Trophoblast cell (in vitro differentiated cells and primary cell): ENCODE data around the gene NPHP4.

Source experiments
- DNase-seq, 2 donors: peaks; one replicate each; pipeline ENCODE4 v3.0.0-alpha.2; 2016
- H2AFZ ChIP-seq: 2 replicates; pipeline ENCODE4 v1.6.1; 2013; ENCODE audit warnings: low read length, moderate library complexity, mild to moderate bottlenecking; ENCODE audit not compliant: insufficient read depth, poor library complexity
- H2AK5ac ChIP-seq: 2 replicates; pipeline ENCODE4 v1.6.1; 2013; ENCODE audit warnings: mild to moderate bottlenecking, low read length
- H2BK120ac ChIP-seq: 2 replicates; pipeline ENCODE4 v1.6.1; 2013; ENCODE audit warnings: low read length, mild to moderate bottlenecking, moderate library complexity; ENCODE audit not compliant: insufficient read depth, poor library complexity
- H2BK12ac ChIP-seq: 2 replicates; pipeline ENCODE4 v1.6.1; 2013; ENCODE audit warnings: mild to moderate bottlenecking, low read length, moderate library complexity
- H2BK5ac ChIP-seq: 2 replicates; pipeline ENCODE4 v1.6.1; 2013; ENCODE audit warnings: low read length, low read depth, moderate library complexity, mild to moderate bottlenecking; ENCODE audit not compliant: poor library complexity
- H3K14ac ChIP-seq: 2 replicates; pipeline ENCODE4 v1.6.1; 2013; ENCODE audit warnings: mild to moderate bottlenecking, low read length
- H3K18ac ChIP-seq: 2 replicates; pipeline ENCODE4 v1.6.1; 2013; ENCODE audit warnings: mild to moderate bottlenecking, low read length
- H3K23ac ChIP-seq: 2 replicates; pipeline ENCODE4 v1.6.1; 2013; ENCODE audit warnings: low read length
- H3K27ac ChIP-seq: 2 replicates; pipeline ENCODE4 v1.5.1; 2013; ENCODE audit warnings: low read depth, mild to moderate bottlenecking, inconsistent platforms, low read length, moderate library complexity
- H3K27me3 ChIP-seq: 2 replicates; pipeline ENCODE4 v1.6.1; 2013; ENCODE audit warnings: inconsistent platforms, mild to moderate bottlenecking, low read length, moderate library complexity; ENCODE audit not compliant: insufficient read depth
- H3K36me3 ChIP-seq, 2 experiments: 1 replicate in 1 of 2; 2 replicates in 1 of 2; pipeline ENCODE4 v1.6.1; 2013; ENCODE audit warnings: low read length in 2 of 2, mild to moderate bottlenecking in 2 of 2, moderate library complexity in 1 of 2; ENCODE audit not compliant: insufficient read depth in 2 of 2, control insufficient read depth in 1 of 2
- H3K4ac ChIP-seq: 2 replicates; pipeline ENCODE4 v1.6.1; 2013; ENCODE audit warnings: low read depth, mild to moderate bottlenecking, low read length, moderate library complexity
- H3K4me1 ChIP-seq, 2 experiments: 1 replicate in 1 of 2; 2 replicates in 1 of 2; pipeline ENCODE4 v1.6.1; 2013; ENCODE audit warnings: low read length in 2 of 2, mild to moderate bottlenecking in 2 of 2, moderate library complexity in 1 of 2; ENCODE audit not compliant: insufficient read depth in 2 of 2, control insufficient read depth in 1 of 2
- H3K4me2 ChIP-seq: 2 replicates; pipeline ENCODE4 v1.6.1; 2013; ENCODE audit warnings: inconsistent platforms, mild to moderate bottlenecking, low read length, moderate library complexity
- H3K4me3 ChIP-seq: 2 replicates; pipeline ENCODE4 v1.5.1; 2013; ENCODE audit warnings: mild to moderate bottlenecking, low read depth, low read length, inconsistent platforms
- H3K79me1 ChIP-seq: one replicate; pipeline ENCODE4 v1.6.1; 2013; ENCODE audit warnings: low read length
- H3K79me2 ChIP-seq: 2 replicates; pipeline ENCODE4 v1.6.1; 2013; ENCODE audit warnings: low read length, mild to moderate bottlenecking; ENCODE audit not compliant: control insufficient read depth, insufficient read depth, poor library complexity
- H3K9ac ChIP-seq: 2 replicates; pipeline ENCODE4 v1.6.1; 2013; ENCODE audit warnings: mild to moderate bottlenecking, low read length
- H3K9me3 ChIP-seq: 2 replicates; pipeline ENCODE4 v1.6.1; 2013; ENCODE audit warnings: low read depth, mild to moderate bottlenecking, control low read depth, inconsistent platforms, low read length; ENCODE audit not compliant: insufficient read depth
- H4K12ac ChIP-seq: 2 replicates; pipeline ENCODE4 v1.6.1; 2013; ENCODE audit warnings: low read depth, mild to moderate bottlenecking, low read length, moderate library complexity
- H4K8ac ChIP-seq: 2 replicates; pipeline ENCODE4 v1.6.1; 2013; ENCODE audit warnings: low read depth, mild to moderate bottlenecking, low read length, moderate library complexity
- H4K91ac ChIP-seq: one replicate; pipeline ENCODE4 v1.6.1; 2013; ENCODE audit warnings: low read depth, mild to moderate bottlenecking, low read length, moderate library complexity
- WGBS: extraction: QIAGEN DNeasy Blood & Tissue Kit; methylation state at CpG from one replicate; pipeline ENCODE4 v1.1.7; 2013; ENCODE audit warnings: missing lambda C conversion rate; ENCODE audit not compliant: insufficient read length, insufficient coverage; ENCODE audit errors: extremely low coverage; 5-methylcytosine and 5-hydroxymethylcytosine counted together

NPHP4 gene

DNA sequence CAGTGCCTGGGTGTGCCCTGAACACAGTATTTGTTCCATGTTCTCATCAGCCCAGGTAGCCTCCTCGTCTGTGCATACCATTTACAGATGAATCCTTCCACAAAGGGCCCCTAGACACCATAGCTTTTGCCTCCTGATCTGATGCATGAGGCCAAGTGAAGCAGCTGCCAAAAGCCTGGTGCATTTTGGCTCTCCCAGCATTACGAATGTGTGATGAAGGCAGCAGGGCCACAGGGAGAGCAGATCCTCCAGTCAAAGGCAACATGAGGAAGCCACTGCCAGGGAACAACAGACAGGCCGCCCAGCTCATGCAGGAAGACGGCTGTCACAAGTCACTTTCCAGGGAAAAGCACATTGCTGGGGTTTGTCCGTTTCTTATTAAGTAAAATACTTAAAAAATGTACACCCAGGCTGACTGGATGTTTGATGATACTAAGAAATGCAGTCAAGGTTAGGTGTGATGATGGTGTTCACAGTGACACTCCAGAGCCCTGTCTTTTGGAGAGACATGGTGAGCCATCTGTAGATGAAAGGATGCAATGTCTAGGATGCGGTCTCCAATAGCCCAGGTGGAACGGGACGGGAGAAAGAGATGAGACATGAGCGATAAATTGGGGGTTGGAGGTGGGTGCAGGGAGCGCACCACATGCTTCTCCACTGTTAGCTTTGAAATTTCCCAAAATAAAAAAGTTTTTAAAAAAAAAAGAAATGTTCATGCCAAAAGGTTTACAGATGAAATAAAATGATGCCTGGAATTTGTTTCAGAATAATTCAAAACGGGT, 48.7 kb downstream of the NPHP4 start:
- Histone ChIP-seq H3K4me1 (no peaks in the 10 kb centered on the region), H4K91ac (no peak overlapping the region), H2AK5ac (no peak overlapping the region), H3K9me3 (no peaks in the 10 kb centered on the region), H3K4me2 (no peak overlapping the region), H3K36me3 (peaks cover 2% of the 10 kb centered on the region in 2 experiments), H4K8ac (no peak overlapping the region), H3K9ac (no peak overlapping the region), H3K14ac (no peak overlapping the region), H3K79me2 (no peaks in the 10 kb centered on the region), H3K27me3 (no peaks in the 10 kb centered on the region), H2BK120ac (no peak overlapping the region), H3K27ac (no peak overlapping the region), H3K4ac (no peak overlapping the region), H4K12ac (no peak overlapping the region), H2AFZ (no peak overlapping the region), H3K79me1 (no peaks in the 10 kb centered on the region), H3K18ac (no peak overlapping the region), H3K4me3 (no peak overlapping the region), H3K23ac (no peak overlapping the region), H2BK5ac (no peak overlapping the region), H2BK12ac (no peak overlapping the region)
- no peak for DNase-seq
- no CpG with 5 or more reads among the region's 11 CpGs for WGBS

GRCh38 chr1:5941671-5942070, 50.6 kb downstream of the NPHP4 start:
- WGBS: no CpG with 5 or more reads among the region's 7 CpGs
- no peaks in the 10 kb centered on the region for H3K36me3 ChIP-seq
- H2AFZ ChIP-seq: no peak overlapping the region
- peaks cover 3% of the 10 kb centered on the region for H3K9me3 ChIP-seq
- H3K4me3 ChIP-seq: no peak overlapping the region
- H2BK120ac ChIP-seq: no peak overlapping the region
- H3K23ac ChIP-seq: no peak overlapping the region
- no peak overlapping the region for H2AK5ac ChIP-seq
- no peaks in the 10 kb centered on the region for H3K79me2 ChIP-seq
- H3K14ac ChIP-seq: no peak overlapping the region
- H3K4ac ChIP-seq: no peak overlapping the region
- no peak overlapping the region for H4K12ac ChIP-seq
- H3K27me3 ChIP-seq: no peaks in the 10 kb centered on the region
- H2BK12ac ChIP-seq: no peak overlapping the region
- DNase-seq: no peak
- H3K18ac ChIP-seq: no peak overlapping the region
- H3K4me1 ChIP-seq: peaks cover 4% of the 10 kb centered on the region in 2 experiments
- H4K91ac ChIP-seq: no peak overlapping the region
- no peak overlapping the region for H2BK5ac ChIP-seq
- H4K8ac ChIP-seq: no peak overlapping the region
- H3K4me2 ChIP-seq: no peak overlapping the region
- H3K27ac ChIP-seq: no peak overlapping the region
- no peaks in the 10 kb centered on the region for H3K79me1 ChIP-seq
- no peak overlapping the region for H3K9ac ChIP-seq

DNA sequence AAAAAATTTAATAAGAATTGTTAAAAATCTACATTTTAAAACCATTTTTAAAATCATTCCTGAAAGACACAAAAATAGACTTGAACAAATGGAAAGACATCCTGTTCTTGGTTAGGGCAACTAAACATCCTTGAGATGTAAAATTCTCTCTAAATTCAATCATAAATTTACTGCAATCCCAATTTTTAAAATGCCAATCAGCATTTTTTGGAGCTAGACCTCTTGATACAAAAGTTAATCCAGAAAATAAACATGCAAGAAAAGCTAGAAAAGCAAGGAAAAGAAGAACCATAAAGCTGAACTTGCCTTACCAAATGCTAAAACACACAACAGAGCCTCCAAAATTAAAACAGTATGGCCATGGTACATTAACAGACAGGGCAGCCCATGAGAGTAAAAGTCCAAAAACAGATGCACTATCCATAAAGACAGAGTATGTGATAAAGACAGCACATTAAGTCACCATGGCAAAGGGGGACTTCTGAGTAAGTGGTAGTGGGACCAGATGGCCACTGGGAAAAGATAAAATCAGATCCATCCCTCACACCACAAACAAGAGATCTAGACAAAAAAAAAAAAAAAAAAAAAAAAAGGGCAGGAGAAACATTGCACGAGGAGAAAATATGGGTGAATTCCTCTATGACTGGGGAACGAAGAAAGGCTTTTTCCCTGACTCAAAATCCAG, 51.4 kb downstream of the NPHP4 start:
- Histone ChIP-seq H3K23ac (no peak overlapping the region), H2BK12ac (no peak overlapping the region), H3K9me3 (peaks cover 3% of the 10 kb centered on the region), H3K36me3 (no peaks in the 10 kb centered on the region), H3K4me3 (no peak overlapping the region), H3K79me1 (no peaks in the 10 kb centered on the region), H3K9ac (no peak overlapping the region), H2BK120ac (no peak overlapping the region), H3K27ac (no peak overlapping the region), H4K91ac (no peak overlapping the region), H4K12ac (no peak overlapping the region), H3K27me3 (no peaks in the 10 kb centered on the region), H3K79me2 (no peaks in the 10 kb centered on the region), H4K8ac (no peak overlapping the region), H2BK5ac (no peak overlapping the region), H2AK5ac (no peak overlapping the region), H2AFZ (no peak overlapping the region), H3K4me1 (peaks cover 4% of the 10 kb centered on the region in 2 experiments), H3K4ac (no peak overlapping the region), H3K14ac (no peak overlapping the region), H3K4me2 (no peak overlapping the region), H3K18ac (no peak overlapping the region)
- WGBS: no CpG with 5 or more reads among the region's 2 CpGs
- DNase-seq: no peak

GRCh38 chr1:5939271-5940170, 52.7 kb downstream of the NPHP4 start:
- Histone ChIP-seq H4K8ac (no peak overlapping the region), H3K4me3 (no peak overlapping the region), H3K23ac (no peak overlapping the region), H4K12ac (no peak overlapping the region), H3K79me1 (no peaks in the 10 kb centered on the region), H2AK5ac (no peak overlapping the region), H3K36me3 (no peaks in the 10 kb centered on the region), H2BK12ac (no peak overlapping the region), H3K79me2 (no peaks in the 10 kb centered on the region), H3K9me3 (peaks cover 3% of the 10 kb centered on the region), H3K4me1 (peaks cover 4% of the 10 kb centered on the region in 2 experiments), H3K4ac (no peak overlapping the region), H3K9ac (no peak overlapping the region), H3K14ac (no peak overlapping the region), H3K27me3 (no peaks in the 10 kb centered on the region), H3K18ac (no peak overlapping the region), H2BK120ac (no peak overlapping the region), H4K91ac (no peak overlapping the region), H2AFZ (no peak overlapping the region), H3K27ac (no peak overlapping the region), H3K4me2 (no peak overlapping the region), H2BK5ac (no peak overlapping the region)
- DNase-seq: no peak
- WGBS: no CpG with 5 or more reads among the region's 13 CpGs
